HCT116 (cell line): ENCODE data around the gene SH3GLB2. TPM values are rescaled to one million over a fixed set of nuclear protein-coding genes. Genes with fewer than 3 reads are reported as not detected.

ENCODE experiments used
- ATAC-seq: fragments of 200-7000 bp; cut with Tn5 transposase; 2 replicates; pipeline ENCODE4 v1.9.1; 2020; ENCODE audit warnings: mild to moderate bottlenecking, moderate library complexity
- BruUV-seq: library from RNA; stranded (reverse); fragments of 400-500 nt; replicated peaks from 2 replicates; lab custom pipeline; 2021; lab: Mats Ljungman, UMichigan
- CTCF ChIA-PET: fragments of 300-600 bp; sonication (Branson Sonifier 250); formaldehyde crosslinking; loops from one replicate; lab custom pipeline; 2021; ENCODE audit warnings: antibody characterized with exemption; lab: Charles Lee
- POLR2A ChIA-PET: fragments of 300-600, 350-600 bp; sonication (Branson Sonifier 250); formaldehyde crosslinking; loops from one replicate; lab custom pipeline; 2021; ENCODE audit warnings: antibody characterized with exemption; lab: Charles Lee
- RAD21 ChIA-PET, 2 experiments: fragments of 300-600 bp; sonication (Branson Sonifier 250); formaldehyde crosslinking; loops; one replicate each; lab custom pipeline; 2023; ENCODE audit warnings: low total read pairs in 2 of 2; ENCODE audit not compliant: uncharacterized antibody in 2 of 2, unreplicated experiment in 2 of 2, low non-redundant PET in 1 of 2; lab: Charles Lee
- DNase-seq: peaks from one replicate; pipeline ENCODE4 v3.0.0-alpha.2; 2010; ENCODE audit warnings: low read depth, low spot score
- H2AFZ ChIP-seq: fragments of 200-600 bp; shearing (Covaris generic), sonication (generic); 2 replicates; pipeline ENCODE4 v1.6.1; 2017; ENCODE audit warnings: low read depth, mixed run types, mixed read lengths, antibody characterized with exemption, low read length; ENCODE audit not compliant: poor library complexity, severe bottlenecking
- H3K27ac ChIP-seq: 2 replicates; pipeline ENCODE4 v1.5.1; 2012; ENCODE audit warnings: low read depth, low read length
- H3K27me3 ChIP-seq: fragments of 200-600 bp; sonication (generic); 2 replicates; pipeline ENCODE4 v1.6.1; 2016; ENCODE audit warnings: mixed run types, low read length, mixed read lengths; ENCODE audit not compliant: insufficient read depth
- H3K36me3 ChIP-seq, 2 experiments: fragments of 200-500 bp in 1 of 2; fragments of 200-600 bp in 1 of 2; sonication (Bioruptor generic) in 1 of 2; sonication (generic) in 1 of 2; 2 replicates each; pipeline versions ENCODE4 v1.5.1 to v1.6.1; 2014 to 2016; ENCODE audit warnings: low read length in 2 of 2, inconsistent platforms in 1 of 2, mixed read lengths in 1 of 2, mixed run types in 1 of 2; ENCODE audit not compliant: insufficient read depth in 2 of 2, control insufficient read depth in 1 of 2
- H3K4me1 ChIP-seq, 2 experiments: fragments of 200-600 bp in 1 of 2; sonication (generic) in 1 of 2; 2 replicates each; pipeline versions ENCODE4 v1.5.1 to v1.6.1; 2012 to 2017; ENCODE audit warnings: low read length in 2 of 2, inconsistent platforms in 1 of 2, mild to moderate bottlenecking in 1 of 2, mixed read lengths in 1 of 2, mixed run types in 1 of 2, moderate library complexity in 1 of 2; ENCODE audit not compliant: insufficient read depth in 2 of 2, control insufficient read depth in 1 of 2
- H3K4me2 ChIP-seq: fragments of 200-600 bp; sonication (generic); 2 replicates; pipeline ENCODE4 v1.6.1; 2017; ENCODE audit warnings: mixed run types, low read length, mixed read lengths
- H3K4me3 ChIP-seq, 2 experiments: fragments of 200-600 bp in 1 of 2; sonication (generic) in 1 of 2; replicated peaks in 1 of 2; 2 replicates each; pipeline ENCODE4 v1.5.1; 2011 to 2016; ENCODE audit warnings: low read length in 2 of 2, control low read depth in 1 of 2, low read depth in 1 of 2, mild to moderate bottlenecking in 1 of 2, mixed read lengths in 1 of 2, mixed run types in 1 of 2
- H3K79me2 ChIP-seq: fragments of 200-600 bp; sonication (generic); 2 replicates; pipeline ENCODE4 v1.6.1; 2017; ENCODE audit warnings: mild to moderate bottlenecking, mixed run types, low read length, moderate library complexity, mixed read lengths; ENCODE audit not compliant: insufficient read depth
- H3K9ac ChIP-seq: fragments of 200-600 bp; sonication (generic); 2 replicates; pipeline ENCODE4 v1.6.1; 2016; ENCODE audit warnings: low read length, mixed read lengths
- H3K9me2 ChIP-seq: fragments of 200-600 bp; sonication (generic), shearing (Covaris generic); 2 replicates; pipeline ENCODE4 v1.6.1; 2017; ENCODE audit warnings: mixed run types, mild to moderate bottlenecking, moderate library complexity; ENCODE audit not compliant: insufficient read depth
- H3K9me3 ChIP-seq, 2 experiments: fragments of 200-500 bp in 1 of 2; fragments of 200-600 bp in 1 of 2; sonication (Bioruptor generic) in 1 of 2; sonication (generic) in 1 of 2; 2 replicates each; pipeline ENCODE4 v1.6.1; 2014 to 2017; ENCODE audit warnings: low read length in 2 of 2, mixed read lengths in 2 of 2, inconsistent platforms in 1 of 2, low read depth in 1 of 2, mild to moderate bottlenecking in 1 of 2, mixed run types in 1 of 2, moderate library complexity in 1 of 2; ENCODE audit not compliant: control insufficient read depth in 1 of 2, insufficient read depth in 1 of 2
- H4K20me1 ChIP-seq: fragments of 200-600 bp; sonication (generic), shearing (Covaris generic); 2 replicates; pipeline ENCODE4 v1.6.1; 2017; ENCODE audit warnings: mixed run types, mild to moderate bottlenecking, moderate library complexity; ENCODE audit not compliant: insufficient read depth
- EGR1 ChIP-seq: IDR thresholded peaks from 2 replicates; pipeline ENCODE4 v1.6.1; 2012; ENCODE audit warnings: low read depth
- FOSL1 ChIP-seq: IDR thresholded peaks from 2 replicates; pipeline ENCODE4 v1.6.1; 2012; ENCODE audit warnings: low read depth
- POLR2A ChIP-seq: IDR thresholded peaks from 2 replicates; pipeline ENCODE4 v1.7.0; 2011; ENCODE audit warnings: borderline replicate concordance; ENCODE audit not compliant: insufficient read depth, insufficient read length; ENCODE audit errors: extremely low read depth
- POLR2AphosphoS5 ChIP-seq: IDR thresholded peaks from 2 replicates; pipeline ENCODE4 v1.6.1; 2011; ENCODE audit warnings: mild to moderate bottlenecking, low read depth, low read length, moderate library complexity
- SIN3A ChIP-seq: IDR thresholded peaks from 2 replicates; pipeline ENCODE4 v1.6.1; 2012; ENCODE audit warnings: low read depth
- SRF ChIP-seq: IDR thresholded peaks from 2 replicates; pipeline ENCODE4 v1.6.1; 2012; ENCODE audit warnings: low read depth
- TCF7L2 ChIP-seq: IDR thresholded peaks from 2 replicates; pipeline ENCODE4 v1.7.0; 2011; ENCODE audit warnings: borderline replicate concordance, inconsistent platforms; ENCODE audit not compliant: insufficient read depth, insufficient read length; ENCODE audit errors: extremely low read depth
- ZBTB33 ChIP-seq: IDR thresholded peaks from 2 replicates; pipeline ENCODE4 v1.6.1; 2011; ENCODE audit warnings: mild to moderate bottlenecking, low read length, moderate library complexity; ENCODE audit not compliant: insufficient replicate concordance; ENCODE audit errors: extremely low read depth
- ZNF274 ChIP-seq: fragments of 200-500 bp; sonication (Bioruptor generic); IDR thresholded peaks from 2 replicates; pipeline ENCODE4 v1.6.1; 2014; ENCODE audit warnings: mild to moderate bottlenecking, low read depth, low read length, inconsistent platforms
- intact Hi-C: fragments of 100-400 bp; cut with micrococcal nuclease; formaldehyde crosslinking; loops from 2 replicates; pipeline ENCODE4 v1.10.0; 2022
- total RNA-seq: library from RNA; stranded (reverse); gene quantifications from one replicate; pipeline ENCODE4 v1.2.1, GENCODE V29; 2021; ENCODE audit not compliant: unreplicated experiment
- TF ChIP-seq, protein P1 (sequence below), 3 experiments: fragments of 200-600 bp in 1 of 3; sonication (generic) in 1 of 3; IDR thresholded peaks in 2 of 3; conservative IDR thresholded peaks in 1 of 3; 2 replicates each; pipeline ENCODE4 v1.5.1; 2012 to 2017; ENCODE audit warnings: low read depth in 2 of 3, low read length in 2 of 3, antibody characterized with exemption in 1 of 3, borderline replicate concordance in 1 of 3, control low read depth in 1 of 3, mild to moderate bottlenecking in 1 of 3, mixed read lengths in 1 of 3, mixed run types in 1 of 3, moderate library complexity in 1 of 3; ENCODE audit not compliant: insufficient read depth in 1 of 3

SH3GLB2 gene
- total RNA-seq, 1 experiment from 2014 or later = 87.9 TPM

GRCh38 chr9:129058965-129059795, 31.0 kb upstream of the SH3GLB2 start:
- POLR2A ChIA-PET = no interaction called here
- RAD21 ChIA-PET = no interaction called here
- peaks cover 6 to 17% of the 10 kb centered on the region in 2 experiments; a peak in 3 of 4 replicates for H3K4me1 ChIP-seq
- H3K27ac ChIP-seq = peak overlapping the region; percentile 1; the same call in 1 of the 2 replicates
- no peak overlapping the region for H2AFZ ChIP-seq
- H3K4me2 ChIP-seq = peak overlapping the region; percentile 59
- no peaks in the 10 kb centered on the region for H3K9me3 ChIP-seq
- DNase-seq (no peak), ATAC-seq (peak; percentile 76)
- TF ChIP-seq TCF7L2 (no peak), SRF (no peak), POLR2AphosphoS5 (no peak), SIN3A (no peak), ZBTB33 (no peak), ZNF274 (no peak), EGR1 (peak; percentile 60; the same call in 1 of the 2 replicates), FOSL1 (peak; percentile 29; the same call in 1 of the 2 replicates), POLR2A (no peak)
- TF ChIP-seq, protein P1, sequence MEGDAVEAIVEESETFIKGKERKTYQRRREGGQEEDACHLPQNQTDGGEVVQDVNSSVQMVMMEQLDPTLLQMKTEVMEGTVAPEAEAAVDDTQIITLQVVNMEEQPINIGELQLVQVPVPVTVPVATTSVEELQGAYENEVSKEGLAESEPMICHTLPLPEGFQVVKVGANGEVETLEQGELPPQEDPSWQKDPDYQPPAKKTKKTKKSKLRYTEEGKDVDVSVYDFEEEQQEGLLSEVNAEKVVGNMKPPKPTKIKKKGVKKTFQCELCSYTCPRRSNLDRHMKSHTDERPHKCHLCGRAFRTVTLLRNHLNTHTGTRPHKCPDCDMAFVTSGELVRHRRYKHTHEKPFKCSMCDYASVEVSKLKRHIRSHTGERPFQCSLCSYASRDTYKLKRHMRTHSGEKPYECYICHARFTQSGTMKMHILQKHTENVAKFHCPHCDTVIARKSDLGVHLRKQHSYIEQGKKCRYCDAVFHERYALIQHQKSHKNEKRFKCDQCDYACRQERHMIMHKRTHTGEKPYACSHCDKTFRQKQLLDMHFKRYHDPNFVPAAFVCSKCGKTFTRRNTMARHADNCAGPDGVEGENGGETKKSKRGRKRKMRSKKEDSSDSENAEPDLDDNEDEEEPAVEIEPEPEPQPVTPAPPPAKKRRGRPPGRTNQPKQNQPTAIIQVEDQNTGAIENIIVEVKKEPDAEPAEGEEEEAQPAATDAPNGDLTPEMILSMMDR (IDR thresholded peaks at IDR 0.05 in 2 of 3, conservative IDR thresholded peaks at IDR 0.05 in 1 of 3; ENCODE audit: borderline replicate concordance in 1 of 3, insufficient read depth in 1 of 3, low read depth in 2 of 3, low read length in 2 of 3) = no peak
- H3K4me3 ChIP-seq = no peak overlapping the region
- no peaks in the 10 kb centered on the region for H3K27me3 ChIP-seq
- H3K9me2 ChIP-seq = no peaks in the 10 kb centered on the region
- no peak overlapping the region; the same call in 1 of the 2 replicates for H3K9ac ChIP-seq
- no peaks in the 10 kb centered on the region for H3K79me2 ChIP-seq
- BruUV-seq = no TSS peak
- H4K20me1 ChIP-seq = no peaks in the 10 kb centered on the region
- CTCF ChIA-PET = no interaction called here
- intact Hi-C loops = no loop called here
- H3K36me3 ChIP-seq = peaks cover 0 to 4% of the 10 kb centered on the region in 2 experiments; a peak in 1 of 4 replicates
